C4-2B (cell line): ENCODE measurements around the gene LMOD1.
"Not testable (repeated sequence)": the region's sequence is repeated elsewhere in the genome, so short reads cannot be mapped to it uniquely, and the experiment has no call there.

Source experiments
- H3K27ac ChIP-seq: fragments of 450-650 bp; 2 replicates; pipeline ENCODE4 v1.5.1; 2017
- CTCF ChIP-seq: fragments of 450-650 bp; conservative IDR thresholded peaks from 2 replicates; pipeline ENCODE4 v1.5.1; 2017; ENCODE audit warnings: mild to moderate bottlenecking
- ZFX ChIP-seq: fragments of 450-650 bp; IDR thresholded peaks from 2 replicates; pipeline ENCODE4 v1.6.1; 2017

The LMOD1 gene

GRCh38 chr1:201945157-201945556 lies 1.2 kb downstream of the LMOD1 start:
- TF ChIP-seq ZFX (no peak), CTCF (peak; percentile 48)
- H3K27ac ChIP-seq, result no peak overlapping the region

GRCh38 chr1:201944639-201945038 lies 1.7 kb downstream of the LMOD1 start:
- no peak for TF ChIP-seq CTCF
- no peak for TF ChIP-seq ZFX
- no peak overlapping the region for H3K27ac ChIP-seq

GRCh38 chr1:201944002-201944401 lies 2.3 kb downstream of the LMOD1 start:
- TF ChIP-seq ZFX, result no peak
- TF ChIP-seq CTCF, result no peak
- H3K27ac ChIP-seq, result no peak overlapping the region

GRCh38 chr1:201942129-201942495 lies 4.2 kb downstream of the LMOD1 start:
- H3K27ac ChIP-seq, result 0 out of 2 replicates have a peak overlapping the region, but pooled peaks have one; percentile 11
- TF ChIP-seq CTCF, result no peak
- TF ChIP-seq ZFX, result no peak

GRCh38 chr1:201941420-201942128 lies 4.8 kb downstream of the LMOD1 start:
- no peak for TF ChIP-seq CTCF
- no peak for TF ChIP-seq ZFX
- H3K27ac ChIP-seq, result 0 out of 2 replicates have a peak overlapping the region, but pooled peaks have one; percentile 11

- not testable (repeated sequence) for H3K27ac ChIP-seq
Measured at GRCh38 chr1:201940316-201940715, 6.0 kb downstream of the LMOD1 start.

GRCh38 chr1:201939574-201939973 lies 6.8 kb downstream of the LMOD1 start:
- no peak overlapping the region for H3K27ac ChIP-seq
- no peak for TF ChIP-seq ZFX
- TF ChIP-seq CTCF, result no peak

- H3K27ac ChIP-seq, result no peak overlapping the region
Measured at GRCh38 chr1:201939148-201939547, 7.2 kb downstream of the LMOD1 start.

More at GRCh38 chr1:201939148-201939547, 7.2 kb downstream of the LMOD1 start:
- TF ChIP-seq ZFX (no peak), CTCF (no peak)
